H54 (cell line): ENCODE data around the gene MKLN1.

Source experiments
- DNase-seq: peaks from one replicate; pipeline ENCODE4 v3.0.0; 2011; ENCODE audit warnings: low spot score, mixed read lengths; ENCODE audit not compliant: insufficient read length
- FAIRE-seq: peaks from 3 replicates; lab custom pipeline; 2011; peaks lifted over from hg19 to GRCh38; lab: Jason Lieb, UNC
- POLR2A ChIP-seq: IDR thresholded peaks from 2 replicates; pipeline ENCODE4 v1.6.1; 2011; ENCODE audit warnings: low read depth, mild to moderate bottlenecking, low read length

Gene MKLN1

DNA sequence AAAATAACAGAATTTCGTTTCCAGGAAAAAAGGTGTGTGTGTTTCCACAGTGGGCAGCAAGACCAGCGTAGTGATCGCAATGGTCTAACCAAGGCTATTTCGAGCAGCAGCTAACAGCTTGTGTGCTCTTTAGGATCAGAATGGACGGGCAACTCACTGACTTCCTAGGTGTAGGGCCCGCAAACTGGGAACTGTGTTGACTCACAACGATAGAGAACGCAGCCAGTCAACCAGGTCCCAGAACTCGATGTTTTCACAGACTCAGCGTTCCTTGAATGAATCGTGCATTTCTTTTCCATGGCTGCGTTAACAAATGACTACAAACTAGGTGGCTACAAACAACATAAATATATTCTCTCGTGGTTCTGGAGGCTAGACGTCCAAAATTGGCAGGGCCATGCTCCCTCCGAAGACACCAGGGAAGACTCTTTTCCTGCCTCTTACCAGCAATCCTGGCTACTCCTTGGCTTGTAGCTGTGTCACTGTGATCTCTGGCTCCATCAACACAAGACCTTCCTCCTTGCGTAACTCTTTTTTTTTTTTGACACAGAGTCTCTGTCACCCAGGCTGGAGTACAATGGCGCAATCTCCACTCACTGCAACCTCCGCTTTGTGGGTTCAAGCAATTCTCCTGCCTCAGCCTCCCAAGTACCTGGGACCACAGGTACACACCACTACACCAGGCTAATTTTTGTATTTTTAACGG, 189.7 kb downstream of the MKLN1 start:
- FAIRE-seq: no peak
- TF ChIP-seq POLR2A: no peak
- DNase-seq: no peak

DNA sequence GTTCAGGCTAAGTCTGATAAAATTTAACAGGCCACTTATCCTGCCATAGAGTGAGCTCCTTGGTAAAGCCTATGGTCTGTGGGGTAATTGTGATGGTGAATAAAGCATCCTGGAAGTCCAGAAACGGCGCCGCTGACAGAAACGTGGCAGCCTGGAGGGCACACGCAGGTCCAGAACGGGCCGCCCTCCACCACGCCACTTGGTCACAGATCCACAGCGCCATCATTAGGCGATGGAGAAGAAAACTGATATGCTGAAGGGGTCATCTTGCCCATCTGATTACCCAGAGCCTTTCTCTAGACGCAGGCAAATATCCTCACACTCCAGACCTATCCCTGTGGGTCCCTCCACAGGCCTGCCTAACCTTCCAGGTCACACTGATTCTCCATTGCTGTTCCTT, 190.9 kb downstream of the MKLN1 start:
- TF ChIP-seq POLR2A: no peak
- no peak for DNase-seq
- no peak for FAIRE-seq

DNA sequence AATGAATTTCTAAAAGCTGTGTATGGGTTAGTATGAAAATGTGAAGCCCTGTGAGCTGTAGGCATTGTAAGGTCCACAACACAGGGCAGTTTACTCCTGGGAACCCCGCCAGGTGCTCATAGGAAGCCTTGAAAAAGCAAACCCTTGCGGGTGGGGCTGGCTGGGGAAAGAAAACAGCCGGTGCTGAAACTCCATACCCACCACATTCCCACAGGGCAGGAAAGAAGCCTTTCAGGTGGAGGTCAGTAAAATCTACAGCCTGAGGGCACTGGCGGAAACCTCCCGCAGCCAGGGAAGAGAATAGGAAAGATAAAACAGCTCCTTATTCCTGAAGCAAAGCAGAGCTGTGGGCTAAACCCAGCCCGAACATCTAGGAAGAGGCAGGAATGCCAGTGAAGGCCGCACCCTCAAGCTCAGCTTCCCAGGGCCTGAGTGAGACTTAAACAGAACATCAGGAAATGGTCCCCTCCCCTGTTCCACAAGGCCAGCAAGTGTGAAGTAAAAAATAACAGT, 194.0 kb downstream of the MKLN1 start:
- DNase-seq (no peak), FAIRE-seq (no peak)
- no peak for TF ChIP-seq POLR2A

DNA sequence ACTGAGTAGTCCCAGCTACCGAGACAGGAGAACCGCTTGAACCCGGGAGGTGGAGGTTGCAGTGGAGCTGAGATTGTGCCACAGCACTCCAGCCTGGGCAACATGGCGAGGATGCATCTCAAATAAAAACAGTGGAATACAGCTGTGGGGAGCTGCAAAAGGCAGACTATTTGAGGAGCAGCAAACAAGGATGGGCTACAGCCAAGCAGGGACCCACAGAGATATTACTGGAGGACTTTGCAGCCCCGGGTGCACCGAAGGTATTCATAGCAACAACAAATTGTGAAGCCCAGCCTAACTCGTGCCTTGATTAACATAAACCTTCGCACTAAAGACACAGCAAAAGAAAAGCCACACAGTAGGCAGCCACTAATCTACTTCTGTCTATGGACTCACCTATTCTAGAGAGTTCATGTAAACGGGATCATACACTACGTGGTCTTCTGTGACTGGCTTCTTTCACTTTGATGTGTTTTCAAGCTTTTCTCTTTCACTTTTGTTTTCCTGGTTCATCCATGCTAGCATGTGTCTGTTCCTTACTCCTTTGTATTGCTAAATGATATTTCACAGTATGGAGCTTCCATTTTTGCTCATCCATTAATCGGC, 194.8 kb downstream of the MKLN1 start:
- FAIRE-seq (no peak), DNase-seq (no peak)
- no peak for TF ChIP-seq POLR2A

DNA sequence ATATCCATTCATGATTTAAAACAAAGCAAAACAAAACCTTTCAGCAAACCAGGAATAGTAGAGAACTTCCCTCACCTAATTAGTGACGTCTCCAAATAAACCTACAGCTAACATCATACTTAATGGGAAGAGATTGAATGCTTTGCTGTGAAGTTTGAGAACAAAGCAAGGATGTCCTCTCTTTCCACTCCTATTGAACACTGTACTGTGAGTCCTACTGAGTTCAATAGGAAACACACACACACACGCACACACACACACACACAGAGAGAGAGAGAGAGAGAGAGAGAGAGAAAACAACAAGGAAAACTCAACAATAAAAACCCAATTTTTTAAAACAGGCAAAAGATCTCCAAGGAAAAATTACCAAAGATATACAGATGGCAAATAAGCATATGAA, 196.4 kb downstream of the MKLN1 start:
- FAIRE-seq (no peak), DNase-seq (no peak)
- no peak for TF ChIP-seq POLR2A

DNA sequence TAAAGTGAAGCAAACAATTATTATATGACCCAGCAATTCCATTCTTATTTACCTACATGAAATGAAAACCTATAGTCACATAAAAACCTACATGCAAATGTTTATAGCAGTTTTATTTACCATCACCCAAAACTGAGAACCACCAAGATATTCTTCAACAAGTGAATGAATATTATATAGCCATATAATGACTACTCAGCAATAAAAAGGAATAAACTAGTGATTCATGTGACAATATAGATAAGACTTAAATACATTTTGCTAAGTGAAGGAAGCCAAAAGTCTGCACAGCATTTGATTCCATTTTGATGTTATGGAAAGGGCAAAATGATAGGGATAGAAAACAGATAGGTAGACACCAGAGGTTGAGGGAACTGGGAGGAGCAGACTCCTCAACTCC, 197.0 kb downstream of the MKLN1 start:
- DNase-seq (no peak), FAIRE-seq (no peak)
- TF ChIP-seq POLR2A: no peak

DNA sequence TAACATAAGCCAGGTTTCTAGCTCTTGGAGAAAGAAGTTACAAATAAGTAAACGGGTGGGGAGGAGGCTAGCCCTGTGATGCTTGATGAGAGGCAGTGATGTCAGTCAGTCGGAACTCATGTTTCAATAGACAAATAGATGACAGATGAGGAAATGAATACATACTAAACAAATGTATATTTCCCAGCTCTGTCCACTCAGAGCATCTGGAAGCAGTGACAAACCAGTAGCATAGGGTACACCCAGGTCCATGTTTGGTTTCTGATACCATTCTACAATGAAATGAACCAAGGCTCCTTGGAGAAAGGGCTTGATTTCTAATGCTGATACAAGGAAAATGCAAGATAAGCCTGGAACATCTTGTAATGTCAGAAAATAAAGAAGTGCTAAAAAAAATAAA, 198.1 kb downstream of the MKLN1 start:
- no peak for DNase-seq
- no peak for TF ChIP-seq POLR2A
- no peak for FAIRE-seq

DNA sequence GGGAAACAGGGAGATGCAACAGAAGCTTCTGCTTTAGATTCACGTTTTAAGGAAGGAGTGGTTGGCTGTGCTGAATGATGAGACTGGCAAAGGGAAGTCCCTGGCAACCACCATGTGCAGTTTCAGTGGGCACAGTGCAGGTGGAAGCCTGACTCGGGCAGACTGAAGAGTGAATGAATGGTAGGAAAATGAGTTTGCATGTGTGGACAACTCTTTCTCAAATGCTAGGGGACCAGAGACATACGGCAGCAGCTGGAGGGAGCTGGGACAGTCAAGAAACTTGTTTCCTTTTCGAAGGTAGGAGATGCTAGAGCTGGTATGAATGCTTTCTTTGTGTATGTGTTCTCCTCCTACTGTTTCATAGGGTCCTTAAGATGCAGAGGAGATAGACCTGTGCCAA, 199.8 kb downstream of the MKLN1 start:
- DNase-seq (no peak), FAIRE-seq (no peak)
- no peak for TF ChIP-seq POLR2A

DNA sequence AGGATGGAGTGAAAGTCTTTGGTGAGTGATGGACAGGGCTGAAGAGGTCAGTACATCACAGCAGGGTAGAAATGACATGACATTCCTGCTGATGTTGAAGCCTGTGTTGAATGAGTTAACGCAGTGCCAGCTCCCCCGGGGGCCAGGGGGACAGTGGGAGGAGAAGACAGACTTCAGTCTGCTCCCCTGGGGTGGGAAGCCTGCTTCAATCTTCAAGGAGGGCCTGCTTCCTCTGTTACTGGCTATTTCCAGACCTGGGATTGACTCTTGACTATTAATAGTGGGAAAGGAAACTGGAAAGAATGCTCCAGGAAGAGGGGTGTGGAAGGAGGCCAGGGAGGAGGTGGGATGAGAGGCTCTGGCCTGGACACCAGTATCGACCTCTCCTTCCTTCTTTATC, 201.5 kb downstream of the MKLN1 start:
- TF ChIP-seq POLR2A: no peak
- FAIRE-seq (no peak), DNase-seq (no peak)

DNA sequence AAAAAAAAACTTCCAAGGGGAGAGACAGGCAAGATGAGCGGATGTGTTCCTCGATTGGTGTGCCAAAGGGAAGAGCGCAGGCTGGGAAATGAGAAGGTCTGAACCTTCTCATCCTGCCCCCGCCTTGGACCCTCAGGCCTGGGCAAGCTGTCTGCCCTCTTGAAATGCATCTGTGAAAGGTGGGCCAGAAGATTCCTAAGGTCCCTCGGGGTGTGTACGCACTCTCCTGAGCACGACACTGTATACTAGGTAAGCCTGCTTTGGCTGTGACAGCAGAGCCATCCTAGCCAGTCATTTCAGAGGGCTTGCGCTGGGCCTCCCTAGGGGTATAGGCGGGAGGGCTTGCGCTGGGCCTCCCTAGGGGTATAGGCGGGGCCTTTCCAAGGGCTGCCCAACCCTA, 201.9 kb downstream of the MKLN1 start:
- DNase-seq: no peak
- no peak for FAIRE-seq
- TF ChIP-seq POLR2A: no peak

DNA sequence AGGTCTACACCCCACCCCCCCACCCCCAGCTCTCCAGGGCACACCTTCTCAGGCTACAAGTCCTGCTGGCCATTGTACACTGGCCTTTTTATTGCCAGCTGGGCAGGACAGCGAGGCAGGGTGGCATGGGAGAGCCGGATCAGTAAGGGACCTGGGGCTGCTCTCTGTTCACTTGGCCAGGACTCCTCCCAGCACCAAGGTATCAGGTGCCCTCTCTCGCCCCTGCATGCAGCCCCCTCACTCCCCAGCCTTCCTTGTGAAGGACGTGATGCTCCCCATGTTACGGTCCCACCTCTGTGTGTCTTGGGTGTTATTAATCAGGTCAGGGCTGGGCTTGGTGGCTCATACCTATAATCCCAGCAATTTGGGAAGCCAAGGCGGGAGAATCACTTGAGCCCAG, 202.5 kb downstream of the MKLN1 start:
- no peak for FAIRE-seq
- no peak for DNase-seq
- no peak for TF ChIP-seq POLR2A

DNA sequence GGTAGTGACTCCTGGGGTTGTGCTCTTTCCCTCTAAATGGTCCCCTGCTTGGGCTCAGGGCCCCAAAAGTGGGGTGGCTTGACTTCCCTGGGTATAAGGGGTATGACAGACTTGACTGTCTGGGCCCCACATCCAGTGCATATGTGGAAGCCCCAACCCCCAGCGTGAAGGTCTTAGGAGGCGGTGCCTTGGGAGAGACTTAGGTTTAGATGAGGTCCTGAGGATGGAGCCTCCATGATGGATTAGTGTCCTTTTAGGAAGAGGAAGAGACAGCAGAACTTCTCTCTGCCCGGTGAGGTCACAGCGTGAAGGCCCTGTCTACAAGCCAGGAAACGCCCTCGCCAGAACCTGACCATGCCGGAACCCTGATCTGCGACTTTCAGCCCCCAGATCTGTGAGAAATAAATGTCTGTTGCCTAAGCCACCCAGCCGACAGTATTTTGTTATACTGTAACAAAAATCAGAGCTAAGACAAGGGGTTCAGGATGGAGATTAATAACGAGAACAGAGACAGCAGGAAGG, 205.0 kb downstream of the MKLN1 start:
- no peak for TF ChIP-seq POLR2A
- FAIRE-seq (no peak), DNase-seq (no peak)

DNA sequence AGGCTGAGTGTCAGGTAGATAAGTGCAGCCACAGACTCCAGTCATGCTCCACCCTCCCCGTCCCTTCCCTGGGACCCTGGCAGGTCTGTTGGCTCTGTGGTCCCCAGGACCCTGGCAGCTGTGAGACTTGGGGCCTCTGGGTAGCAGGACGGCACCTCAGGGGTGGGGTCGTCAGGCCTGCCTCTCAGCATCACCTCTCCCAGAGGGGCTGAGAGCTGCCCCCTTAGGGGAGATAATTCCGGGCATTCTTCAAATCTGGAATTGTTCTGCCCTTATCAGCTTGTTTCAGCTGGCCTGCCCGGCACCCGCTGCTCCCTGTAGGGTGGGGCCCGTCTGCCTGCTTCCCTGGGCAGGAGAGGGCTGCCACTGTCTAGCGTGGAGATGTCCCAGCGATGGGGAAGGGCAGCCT, 205.5 kb downstream of the MKLN1 start:
- DNase-seq (no peak), FAIRE-seq (no peak)
- TF ChIP-seq POLR2A: no peak

DNA sequence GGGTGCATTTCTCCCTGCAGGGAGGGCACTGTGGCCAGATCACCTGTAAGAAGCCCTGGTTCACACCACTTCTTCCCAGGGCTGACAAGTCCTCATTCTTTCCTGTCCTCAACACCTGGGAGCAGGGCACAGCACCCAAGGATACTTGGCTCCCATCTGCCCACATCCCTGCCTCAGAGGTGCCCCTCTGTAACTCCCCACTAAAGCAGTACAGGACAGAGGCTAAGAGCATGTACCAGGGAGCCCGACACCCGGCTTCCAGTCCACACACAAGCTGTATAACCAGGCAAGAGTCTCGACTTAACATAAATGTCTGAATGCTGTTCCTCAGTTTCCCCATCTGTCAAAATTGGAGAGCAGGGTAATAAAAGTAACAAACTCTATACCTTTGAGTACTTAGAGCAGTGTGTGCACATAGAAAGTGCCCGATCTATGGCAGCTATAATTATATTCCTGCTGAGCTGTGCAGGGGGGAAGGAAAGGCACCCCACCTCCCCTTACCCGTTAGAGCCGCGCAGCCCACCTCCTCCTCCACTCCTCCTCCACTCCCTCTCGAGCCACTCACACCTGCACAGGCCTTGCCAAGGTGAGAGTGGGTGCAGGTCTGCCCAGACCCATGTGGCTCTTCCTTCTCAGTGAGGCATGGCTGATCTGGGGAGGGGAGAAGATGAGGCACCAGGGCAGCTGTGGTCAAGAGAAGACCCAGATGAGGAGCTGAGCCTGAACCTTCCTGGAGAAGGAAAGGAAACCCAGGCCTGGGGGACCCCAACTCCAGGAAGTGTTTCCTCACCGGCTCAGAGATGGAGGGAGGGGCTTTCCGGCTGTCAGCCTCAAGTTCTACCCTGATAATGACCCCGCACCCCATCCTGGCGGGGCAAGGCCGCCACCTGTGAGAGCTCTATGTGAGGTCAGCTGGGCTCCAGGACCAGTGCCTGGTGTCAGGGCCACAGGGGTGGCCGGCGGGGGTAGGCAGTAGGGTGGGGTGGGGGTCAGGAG, 206.2 kb downstream of the MKLN1 start:
- FAIRE-seq: no peak
- DNase-seq: no peak
- TF ChIP-seq POLR2A: no peak
